ENCODE results near the gene KCNH5. TPM values are rescaled to one million over a fixed set of nuclear protein-coding genes. Genes with fewer than 3 reads are reported as not detected.

The KCNH5 gene
- total RNA-seq, 1 experiment from 2014 or later: 1.4 TPM

GRCh38 chr14:62957562-62957961, 87.7 kb downstream of the KCNH5 start (continued):
- TF ChIP-seq MXD4 (CRISPR knock-in tag; IDR thresholded peaks at IDR 0.05; ENCODE audit: borderline replicate concordance) (no peak), CREB1 (CRISPR knock-in tag; IDR thresholded peaks at IDR 0.05) (no peak), NR2C2 (CRISPR knock-in tag; IDR thresholded peaks at IDR 0.05) (no peak), FOXP1 (CRISPR knock-in tag; IDR thresholded peaks at IDR 0.05; ENCODE audit: borderline replicate concordance) (no peak), ZNF532 (CRISPR knock-in tag; IDR thresholded peaks at IDR 0.05; ENCODE audit: borderline replicate concordance) (no peak)
- TF ChIP-seq, protein P1, sequence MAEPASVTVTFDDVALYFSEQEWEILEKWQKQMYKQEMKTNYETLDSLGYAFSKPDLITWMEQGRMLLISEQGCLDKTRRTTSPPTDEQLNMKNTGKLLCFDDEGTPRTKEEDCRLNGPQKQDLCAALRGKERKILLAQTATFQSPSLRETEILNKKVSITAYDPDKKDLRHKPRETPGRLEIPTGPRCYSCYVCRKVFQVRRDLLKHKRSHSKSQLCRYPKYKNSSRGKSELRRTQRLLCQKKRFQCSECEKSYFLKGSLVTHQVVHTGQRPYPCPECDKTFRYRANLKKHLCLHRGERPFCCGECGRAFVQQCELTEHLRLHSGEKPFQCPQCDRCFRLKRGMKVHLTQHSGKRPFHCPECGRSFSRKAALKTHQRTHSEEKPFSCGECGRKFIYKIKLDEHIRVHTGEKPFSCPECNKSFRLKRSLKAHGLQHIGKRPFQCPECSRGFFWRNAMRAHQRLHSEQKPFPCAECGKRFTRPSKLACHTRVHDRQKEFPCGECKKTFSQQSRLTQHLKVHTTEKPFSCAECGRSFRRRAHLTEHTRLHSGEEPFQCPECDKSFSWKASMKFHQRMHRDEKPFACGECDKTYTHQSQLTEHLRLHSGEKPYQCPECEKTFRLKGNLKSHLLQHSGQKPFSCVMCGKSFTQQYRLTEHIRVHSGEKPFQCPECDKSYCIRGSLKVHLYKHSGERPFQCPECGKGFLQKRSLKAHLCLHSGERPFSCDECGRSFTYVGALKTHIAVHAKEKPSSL (CRISPR knock-in tag; conservative IDR thresholded peaks at IDR 0.05): no peak
- TF ChIP-seq, protein P2, sequence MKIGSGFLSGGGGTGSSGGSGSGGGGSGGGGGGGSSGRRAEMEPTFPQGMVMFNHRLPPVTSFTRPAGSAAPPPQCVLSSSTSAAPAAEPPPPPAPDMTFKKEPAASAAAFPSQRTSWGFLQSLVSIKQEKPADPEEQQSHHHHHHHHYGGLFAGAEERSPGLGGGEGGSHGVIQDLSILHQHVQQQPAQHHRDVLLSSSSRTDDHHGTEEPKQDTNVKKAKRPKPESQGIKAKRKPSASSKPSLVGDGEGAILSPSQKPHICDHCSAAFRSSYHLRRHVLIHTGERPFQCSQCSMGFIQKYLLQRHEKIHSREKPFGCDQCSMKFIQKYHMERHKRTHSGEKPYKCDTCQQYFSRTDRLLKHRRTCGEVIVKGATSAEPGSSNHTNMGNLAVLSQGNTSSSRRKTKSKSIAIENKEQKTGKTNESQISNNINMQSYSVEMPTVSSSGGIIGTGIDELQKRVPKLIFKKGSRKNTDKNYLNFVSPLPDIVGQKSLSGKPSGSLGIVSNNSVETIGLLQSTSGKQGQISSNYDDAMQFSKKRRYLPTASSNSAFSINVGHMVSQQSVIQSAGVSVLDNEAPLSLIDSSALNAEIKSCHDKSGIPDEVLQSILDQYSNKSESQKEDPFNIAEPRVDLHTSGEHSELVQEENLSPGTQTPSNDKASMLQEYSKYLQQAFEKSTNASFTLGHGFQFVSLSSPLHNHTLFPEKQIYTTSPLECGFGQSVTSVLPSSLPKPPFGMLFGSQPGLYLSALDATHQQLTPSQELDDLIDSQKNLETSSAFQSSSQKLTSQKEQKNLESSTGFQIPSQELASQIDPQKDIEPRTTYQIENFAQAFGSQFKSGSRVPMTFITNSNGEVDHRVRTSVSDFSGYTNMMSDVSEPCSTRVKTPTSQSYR (CRISPR knock-in tag; IDR thresholded peaks at IDR 0.05): no peak
- TF ChIP-seq, protein P3, sequence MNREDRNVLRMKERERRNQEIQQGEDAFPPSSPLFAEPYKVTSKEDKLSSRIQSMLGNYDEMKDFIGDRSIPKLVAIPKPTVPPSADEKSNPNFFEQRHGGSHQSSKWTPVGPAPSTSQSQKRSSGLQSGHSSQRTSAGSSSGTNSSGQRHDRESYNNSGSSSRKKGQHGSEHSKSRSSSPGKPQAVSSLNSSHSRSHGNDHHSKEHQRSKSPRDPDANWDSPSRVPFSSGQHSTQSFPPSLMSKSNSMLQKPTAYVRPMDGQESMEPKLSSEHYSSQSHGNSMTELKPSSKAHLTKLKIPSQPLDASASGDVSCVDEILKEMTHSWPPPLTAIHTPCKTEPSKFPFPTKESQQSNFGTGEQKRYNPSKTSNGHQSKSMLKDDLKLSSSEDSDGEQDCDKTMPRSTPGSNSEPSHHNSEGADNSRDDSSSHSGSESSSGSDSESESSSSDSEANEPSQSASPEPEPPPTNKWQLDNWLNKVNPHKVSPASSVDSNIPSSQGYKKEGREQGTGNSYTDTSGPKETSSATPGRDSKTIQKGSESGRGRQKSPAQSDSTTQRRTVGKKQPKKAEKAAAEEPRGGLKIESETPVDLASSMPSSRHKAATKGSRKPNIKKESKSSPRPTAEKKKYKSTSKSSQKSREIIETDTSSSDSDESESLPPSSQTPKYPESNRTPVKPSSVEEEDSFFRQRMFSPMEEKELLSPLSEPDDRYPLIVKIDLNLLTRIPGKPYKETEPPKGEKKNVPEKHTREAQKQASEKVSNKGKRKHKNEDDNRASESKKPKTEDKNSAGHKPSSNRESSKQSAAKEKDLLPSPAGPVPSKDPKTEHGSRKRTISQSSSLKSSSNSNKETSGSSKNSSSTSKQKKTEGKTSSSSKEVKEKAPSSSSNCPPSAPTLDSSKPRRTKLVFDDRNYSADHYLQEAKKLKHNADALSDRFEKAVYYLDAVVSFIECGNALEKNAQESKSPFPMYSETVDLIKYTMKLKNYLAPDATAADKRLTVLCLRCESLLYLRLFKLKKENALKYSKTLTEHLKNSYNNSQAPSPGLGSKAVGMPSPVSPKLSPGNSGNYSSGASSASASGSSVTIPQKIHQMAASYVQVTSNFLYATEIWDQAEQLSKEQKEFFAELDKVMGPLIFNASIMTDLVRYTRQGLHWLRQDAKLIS (CRISPR knock-in tag; IDR thresholded peaks at IDR 0.05; ENCODE audit: borderline replicate concordance): no peak
- TF ChIP-seq, protein P4, sequence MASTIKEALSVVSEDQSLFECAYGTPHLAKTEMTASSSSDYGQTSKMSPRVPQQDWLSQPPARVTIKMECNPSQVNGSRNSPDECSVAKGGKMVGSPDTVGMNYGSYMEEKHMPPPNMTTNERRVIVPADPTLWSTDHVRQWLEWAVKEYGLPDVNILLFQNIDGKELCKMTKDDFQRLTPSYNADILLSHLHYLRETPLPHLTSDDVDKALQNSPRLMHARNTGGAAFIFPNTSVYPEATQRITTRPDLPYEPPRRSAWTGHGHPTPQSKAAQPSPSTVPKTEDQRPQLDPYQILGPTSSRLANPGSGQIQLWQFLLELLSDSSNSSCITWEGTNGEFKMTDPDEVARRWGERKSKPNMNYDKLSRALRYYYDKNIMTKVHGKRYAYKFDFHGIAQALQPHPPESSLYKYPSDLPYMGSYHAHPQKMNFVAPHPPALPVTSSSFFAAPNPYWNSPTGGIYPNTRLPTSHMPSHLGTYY (CRISPR knock-in tag; IDR thresholded peaks at IDR 0.05): no peak

- ATAC-seq: no peak
- CTCF ChIA-PET: no interaction called here
- peaks cover 5% of the 10 kb centered on the region for H3K9me3 Mint-ChIP-seq
- no peak for TF ChIP-seq ZNF138 (CRISPR knock-in tag; conservative IDR thresholded peaks at IDR 0.05)
- no peak for TF ChIP-seq SP1 (CRISPR knock-in tag; conservative IDR thresholded peaks at IDR 0.05)
- TF ChIP-seq, protein P5, sequence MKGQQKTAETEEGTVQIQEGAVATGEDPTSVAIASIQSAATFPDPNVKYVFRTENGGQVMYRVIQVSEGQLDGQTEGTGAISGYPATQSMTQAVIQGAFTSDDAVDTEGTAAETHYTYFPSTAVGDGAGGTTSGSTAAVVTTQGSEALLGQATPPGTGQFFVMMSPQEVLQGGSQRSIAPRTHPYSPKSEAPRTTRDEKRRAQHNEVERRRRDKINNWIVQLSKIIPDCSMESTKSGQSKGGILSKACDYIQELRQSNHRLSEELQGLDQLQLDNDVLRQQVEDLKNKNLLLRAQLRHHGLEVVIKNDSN (CRISPR knock-in tag; IDR thresholded peaks at IDR 0.05): no peak
- TF ChIP-seq, protein P6, sequence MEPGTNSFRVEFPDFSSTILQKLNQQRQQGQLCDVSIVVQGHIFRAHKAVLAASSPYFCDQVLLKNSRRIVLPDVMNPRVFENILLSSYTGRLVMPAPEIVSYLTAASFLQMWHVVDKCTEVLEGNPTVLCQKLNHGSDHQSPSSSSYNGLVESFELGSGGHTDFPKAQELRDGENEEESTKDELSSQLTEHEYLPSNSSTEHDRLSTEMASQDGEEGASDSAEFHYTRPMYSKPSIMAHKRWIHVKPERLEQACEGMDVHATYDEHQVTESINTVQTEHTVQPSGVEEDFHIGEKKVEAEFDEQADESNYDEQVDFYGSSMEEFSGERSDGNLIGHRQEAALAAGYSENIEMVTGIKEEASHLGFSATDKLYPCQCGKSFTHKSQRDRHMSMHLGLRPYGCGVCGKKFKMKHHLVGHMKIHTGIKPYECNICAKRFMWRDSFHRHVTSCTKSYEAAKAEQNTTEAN (CRISPR knock-in tag; IDR thresholded peaks at IDR 0.05): no peak
- TF ChIP-seq SOX15 (CRISPR knock-in tag; IDR thresholded peaks at IDR 0.05): no peak
- TF ChIP-seq, protein P7, sequence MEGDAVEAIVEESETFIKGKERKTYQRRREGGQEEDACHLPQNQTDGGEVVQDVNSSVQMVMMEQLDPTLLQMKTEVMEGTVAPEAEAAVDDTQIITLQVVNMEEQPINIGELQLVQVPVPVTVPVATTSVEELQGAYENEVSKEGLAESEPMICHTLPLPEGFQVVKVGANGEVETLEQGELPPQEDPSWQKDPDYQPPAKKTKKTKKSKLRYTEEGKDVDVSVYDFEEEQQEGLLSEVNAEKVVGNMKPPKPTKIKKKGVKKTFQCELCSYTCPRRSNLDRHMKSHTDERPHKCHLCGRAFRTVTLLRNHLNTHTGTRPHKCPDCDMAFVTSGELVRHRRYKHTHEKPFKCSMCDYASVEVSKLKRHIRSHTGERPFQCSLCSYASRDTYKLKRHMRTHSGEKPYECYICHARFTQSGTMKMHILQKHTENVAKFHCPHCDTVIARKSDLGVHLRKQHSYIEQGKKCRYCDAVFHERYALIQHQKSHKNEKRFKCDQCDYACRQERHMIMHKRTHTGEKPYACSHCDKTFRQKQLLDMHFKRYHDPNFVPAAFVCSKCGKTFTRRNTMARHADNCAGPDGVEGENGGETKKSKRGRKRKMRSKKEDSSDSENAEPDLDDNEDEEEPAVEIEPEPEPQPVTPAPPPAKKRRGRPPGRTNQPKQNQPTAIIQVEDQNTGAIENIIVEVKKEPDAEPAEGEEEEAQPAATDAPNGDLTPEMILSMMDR (IDR thresholded peaks at IDR 0.05): no peak
- TF ChIP-seq EMX1 (CRISPR knock-in tag; IDR thresholded peaks at IDR 0.05): no peak
Measured at GRCh38 chr14:62956413-62956812, 88.8 kb downstream of the KCNH5 start.

More at GRCh38 chr14:62956413-62956812, 88.8 kb downstream of the KCNH5 start:
- H3K36me3 Mint-ChIP-seq: peaks cover 3% of the 10 kb centered on the region
- no peaks in the 10 kb centered on the region for H3K4me1 Mint-ChIP-seq
- H3K27me3 Mint-ChIP-seq (ENCODE audit: low read depth): no peaks in the 10 kb centered on the region
- no peak overlapping the region for H3K4me3 Mint-ChIP-seq
- no peak overlapping the region for H3K27ac Mint-ChIP-seq
- no peak for DNase-seq (ENCODE audit: low spot score)
- POLR2A ChIA-PET: no interaction called here
